ACC112 (cell line): ENCODE data around the gene MED13L.

Experiments used
- H2AFZ ChIP-seq: fragments of 200-600 bp; sonication (generic); one replicate; pipeline ENCODE4 v1.6.0; 2017; ENCODE audit warnings: antibody characterized with exemption, low read length; ENCODE audit not compliant: unreplicated experiment
- H3K27ac ChIP-seq: fragments of 200-600 bp; sonication (generic); 2 replicates; pipeline ENCODE4 v1.5.1; 2014; ENCODE audit warnings: low read depth, mild to moderate bottlenecking, antibody characterized with exemption, low read length, moderate library complexity
- H3K27me3 ChIP-seq: fragments of 200-600 bp; sonication (generic); 2 replicates; pipeline ENCODE4 v1.6.1; 2014; ENCODE audit warnings: mild to moderate bottlenecking, antibody characterized with exemption, low read length, moderate library complexity, mixed read lengths; ENCODE audit not compliant: insufficient read depth
- H3K36me3 ChIP-seq: fragments of 200-600 bp; sonication (generic); 2 replicates; pipeline ENCODE4 v1.6.1; 2016; ENCODE audit warnings: mild to moderate bottlenecking, antibody characterized with exemption, low read length, moderate library complexity, mixed read lengths; ENCODE audit not compliant: insufficient read depth
- H3K4me1 ChIP-seq: fragments of 200-600 bp; sonication (generic); one replicate; pipeline ENCODE4 v1.6.1; 2016; ENCODE audit warnings: low read length, mixed read lengths; ENCODE audit not compliant: insufficient read depth, unreplicated experiment, control insufficient read depth
- H3K4me3 ChIP-seq: fragments of 200-600 bp; sonication (generic); 2 replicates; pipeline ENCODE4 v1.5.1; 2014; ENCODE audit warnings: mild to moderate bottlenecking, low read depth, low read length
- H3K79me2 ChIP-seq: fragments of 200-600 bp; sonication (generic); one replicate; pipeline ENCODE4 v1.6.0; 2016; ENCODE audit warnings: low read length; ENCODE audit not compliant: control insufficient read depth, unreplicated experiment, insufficient read depth

Gene MED13L

DNA sequence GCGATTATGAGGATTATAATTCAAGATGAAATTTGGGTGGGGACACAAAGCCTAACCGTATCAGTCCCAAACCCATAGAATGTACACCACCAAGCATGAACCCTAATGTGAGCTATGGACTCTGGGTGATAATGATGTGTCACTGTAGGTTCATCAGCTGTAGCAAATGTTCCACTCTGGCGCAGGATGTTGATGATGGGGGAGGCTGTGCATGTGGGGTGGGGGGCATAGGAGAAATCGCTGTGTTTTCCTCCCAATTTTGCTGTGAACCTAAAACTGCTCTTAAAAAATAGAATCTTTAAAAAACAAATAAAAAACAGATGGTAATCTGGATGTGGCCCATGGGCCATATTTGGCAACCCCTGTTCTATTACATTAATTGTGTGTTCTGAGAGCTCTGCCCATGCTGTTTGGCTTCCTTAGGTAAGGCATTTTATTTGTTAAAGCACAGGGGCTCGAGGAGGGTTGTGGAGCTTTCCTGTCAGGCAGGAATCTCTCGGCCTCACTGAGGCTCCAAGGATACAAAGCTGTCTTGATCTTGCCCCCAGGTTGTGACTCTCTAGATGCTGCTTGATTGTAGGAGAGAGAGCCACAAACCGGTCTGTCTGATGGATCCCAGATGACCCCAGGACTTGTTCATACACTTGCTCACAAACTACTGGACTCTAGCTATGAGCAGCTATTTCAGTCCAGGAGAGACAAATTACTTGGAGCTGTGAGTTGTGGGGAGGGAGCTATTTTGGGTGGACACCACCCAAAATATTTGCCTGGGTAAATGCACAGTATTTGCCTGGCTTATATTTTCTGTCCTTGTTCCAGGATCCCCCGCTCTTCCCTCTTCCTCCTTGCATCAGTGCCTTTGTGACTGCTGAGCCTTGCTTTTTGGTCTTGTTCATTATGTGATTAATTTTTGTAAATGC, 340.2 kb downstream of the MED13L start:
- H3K79me2 ChIP-seq: no peaks in the 10 kb centered on the region
- peaks cover 5% of the 10 kb centered on the region; the same call in 1 of the 2 replicates for H3K27me3 ChIP-seq
- no peak overlapping the region for H2AFZ ChIP-seq
- H3K4me3 ChIP-seq: no peak overlapping the region
- H3K36me3 ChIP-seq: no peaks in the 10 kb centered on the region; the same call in 1 of the 2 replicates
- H3K4me1 ChIP-seq: peaks cover 9% of the 10 kb centered on the region
- H3K27ac ChIP-seq: no peak overlapping the region

- Histone ChIP-seq H3K4me1 (no peaks in the 10 kb centered on the region), H3K79me2 (no peaks in the 10 kb centered on the region), H3K27ac (no peak overlapping the region), H2AFZ (no peak overlapping the region), H3K27me3 (peaks cover 17% of the 10 kb centered on the region), H3K4me3 (no peak overlapping the region), H3K36me3 (no peaks in the 10 kb centered on the region; the same call in 1 of the 2 replicates)
Measured at GRCh38 chr12:115934877-115935276, 342.6 kb downstream of the MED13L start.

DNA sequence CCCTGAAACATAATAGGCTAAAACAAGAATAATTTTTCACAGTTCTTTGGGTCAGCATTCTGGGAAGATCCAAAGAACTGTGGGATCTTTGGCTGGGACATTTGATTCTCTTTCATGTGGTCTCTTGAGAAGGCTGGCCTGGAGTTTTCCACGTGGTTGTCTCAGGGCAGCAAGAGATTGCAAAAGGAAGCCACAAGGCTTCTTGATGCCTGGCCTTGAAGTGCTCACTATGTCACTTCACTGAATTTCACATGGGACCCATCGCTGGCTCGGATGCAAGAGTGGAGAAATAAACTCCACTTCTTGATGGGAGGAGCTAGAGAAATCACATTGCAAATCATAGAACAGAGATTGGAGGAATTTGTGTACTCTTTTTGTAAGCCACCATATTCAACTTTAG, 343.4 kb downstream of the MED13L start:
- Histone ChIP-seq H3K4me3 (no peak overlapping the region), H3K27ac (no peak overlapping the region), H3K4me1 (no peaks in the 10 kb centered on the region), H3K27me3 (peaks cover 17% of the 10 kb centered on the region), H3K36me3 (no peaks in the 10 kb centered on the region; the same call in 1 of the 2 replicates), H3K79me2 (no peaks in the 10 kb centered on the region), H2AFZ (no peak overlapping the region)

- Histone ChIP-seq H3K4me1 (no peaks in the 10 kb centered on the region), H2AFZ (no peak overlapping the region), H3K36me3 (no peaks in the 10 kb centered on the region), H3K79me2 (no peaks in the 10 kb centered on the region), H3K27me3 (peaks cover 16% of the 10 kb centered on the region), H3K4me3 (no peak overlapping the region), H3K27ac (no peak overlapping the region)
Measured at GRCh38 chr12:115932066-115932465, 345.4 kb downstream of the MED13L start.

GRCh38 chr12:115930336-115930735, 347.2 kb downstream of the MED13L start:
- H3K4me3 ChIP-seq: no peak overlapping the region
- no peak overlapping the region for H3K27ac ChIP-seq
- peaks cover 16% of the 10 kb centered on the region for H3K27me3 ChIP-seq
- no peaks in the 10 kb centered on the region for H3K79me2 ChIP-seq
- H3K36me3 ChIP-seq: no peaks in the 10 kb centered on the region
- no peak overlapping the region for H2AFZ ChIP-seq
- no peaks in the 10 kb centered on the region for H3K4me1 ChIP-seq

DNA sequence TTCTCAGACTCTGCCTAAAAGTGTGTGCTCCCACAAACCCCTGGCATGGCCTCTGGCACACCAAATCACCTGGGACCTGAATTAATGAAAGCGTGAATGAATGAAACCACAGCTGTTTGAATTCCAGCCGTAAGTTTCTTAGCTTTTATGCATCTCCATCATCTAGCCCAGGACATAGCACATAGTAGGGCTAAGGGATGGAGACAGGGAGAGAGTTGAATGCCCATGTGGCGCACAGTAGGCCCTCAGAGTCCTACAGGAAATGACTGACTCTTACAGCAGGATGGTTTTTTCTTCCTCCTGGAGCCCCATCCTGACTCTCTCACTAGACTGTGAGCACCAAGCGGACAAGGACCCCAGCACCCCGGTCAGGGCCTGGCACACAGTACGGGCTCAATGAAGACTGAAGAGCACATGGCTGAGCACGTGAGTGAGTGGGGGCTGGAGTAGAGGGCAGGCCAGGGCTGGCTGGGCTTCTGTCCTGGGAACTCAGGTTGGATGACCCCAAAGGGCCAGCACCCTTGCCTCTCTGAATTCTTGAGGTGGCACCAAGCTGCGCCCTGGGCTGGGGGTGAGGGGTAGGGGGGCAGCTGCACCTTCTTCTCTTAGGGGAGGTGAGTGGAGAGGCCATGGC, 351.3 kb downstream of the MED13L start:
- Histone ChIP-seq H3K4me3 (no peak overlapping the region), H3K79me2 (no peaks in the 10 kb centered on the region), H3K27me3 (peaks cover 23% of the 10 kb centered on the region)

GRCh38 chr12:115923851-115924250, 353.6 kb downstream of the MED13L start:
- H3K36me3 ChIP-seq: no peaks in the 10 kb centered on the region
- H3K27ac ChIP-seq: no peak overlapping the region
- no peaks in the 10 kb centered on the region for H3K4me1 ChIP-seq
- no peaks in the 10 kb centered on the region for H3K79me2 ChIP-seq
- no peak overlapping the region for H3K4me3 ChIP-seq
- H2AFZ ChIP-seq: no peak overlapping the region
- peaks cover 24% of the 10 kb centered on the region for H3K27me3 ChIP-seq

More for the DNA sequence above, 351.3 kb downstream of the MED13L start:
- Histone ChIP-seq H3K27ac (no peak overlapping the region), H2AFZ (no peak overlapping the region), H3K36me3 (no peaks in the 10 kb centered on the region), H3K4me1 (no peaks in the 10 kb centered on the region)

GRCh38 chr12:115922952-115923564, 354.4 kb downstream of the MED13L start:
- no peaks in the 10 kb centered on the region for H3K79me2 ChIP-seq
- no peaks in the 10 kb centered on the region for H3K36me3 ChIP-seq
- H3K4me3 ChIP-seq: no peak overlapping the region
- peaks cover 31% of the 10 kb centered on the region for H3K27me3 ChIP-seq
- H2AFZ ChIP-seq: no peak overlapping the region
- no peaks in the 10 kb centered on the region for H3K4me1 ChIP-seq
- no peak overlapping the region for H3K27ac ChIP-seq

GRCh38 chr12:115920395-115921183, 356.9 kb downstream of the MED13L start:
- Histone ChIP-seq H3K36me3 (no peaks in the 10 kb centered on the region), H3K4me3 (no peak overlapping the region), H3K4me1 (no peaks in the 10 kb centered on the region), H3K27me3 (peaks cover 39% of the 10 kb centered on the region), H3K79me2 (no peaks in the 10 kb centered on the region), H2AFZ (no peak overlapping the region), H3K27ac (no peak overlapping the region)

- peaks cover 36% of the 10 kb centered on the region for H3K27me3 ChIP-seq
- H3K36me3 ChIP-seq: no peaks in the 10 kb centered on the region
- no peaks in the 10 kb centered on the region for H3K79me2 ChIP-seq
- H3K4me3 ChIP-seq: no peak overlapping the region
- H3K4me1 ChIP-seq: no peaks in the 10 kb centered on the region
- H3K27ac ChIP-seq: no peak overlapping the region
- H2AFZ ChIP-seq: no peak overlapping the region
Measured at GRCh38 chr12:115918763-115919162, 358.7 kb downstream of the MED13L start.
